HepG2 (cell line): ENCODE measurements around the gene ING5. TPM values are rescaled to one million over a fixed set of nuclear protein-coding genes. Genes with fewer than 3 reads are reported as not detected.

Experiments used
- AKAP8 ChIP-seq: sonication (generic); formaldehyde crosslinking; IDR thresholded peaks from 2 replicates; pipeline ENCODE4 v1.5.1; 2020; ENCODE audit warnings: mild to moderate bottlenecking, missing genetic modification reagents
- E2F2 ChIP-seq: sonication (generic); formaldehyde crosslinking; IDR thresholded peaks from 2 replicates; pipeline ENCODE4 v1.4.0; 2020; ENCODE audit warnings: missing genetic modification reagents, borderline replicate concordance
- EED ChIP-seq: sonication (generic); formaldehyde crosslinking; IDR thresholded peaks from 2 replicates; pipeline ENCODE4 v1.5.0; 2020; ENCODE audit warnings: mild to moderate bottlenecking, missing genetic modification reagents
- ETS1 ChIP-seq: sonication (generic); formaldehyde crosslinking; IDR thresholded peaks from 2 replicates; pipeline ENCODE4 v1.4.0; 2020; ENCODE audit warnings: missing genetic modification reagents
- HINFP ChIP-seq: sonication (generic); formaldehyde crosslinking; IDR thresholded peaks from 2 replicates; pipeline ENCODE4 v1.4.0; 2020; ENCODE audit warnings: low read depth, mild to moderate bottlenecking, missing genetic modification reagents
- HNRNPH1 ChIP-seq: fragments of 200-400 bp; formaldehyde crosslinking; optimal IDR thresholded peaks from 2 replicates; pipeline ENCODE3; 2017; ENCODE audit warnings: mild to moderate bottlenecking, low read depth, low read length
- MAZ ChIP-seq, 2 experiments: sonication (generic) in 1 of 2; formaldehyde crosslinking in 1 of 2; IDR thresholded peaks; 2 replicates each; pipeline versions ENCODE4 v1.5.0 to v1.6.1; 2012 to 2020; ENCODE audit warnings: low read depth in 2 of 2, mild to moderate bottlenecking in 2 of 2, borderline replicate concordance in 1 of 2, improper control_type of control experiment in 1 of 2, low read length in 1 of 2, missing genetic modification reagents in 1 of 2, moderate library complexity in 1 of 2
- PHF8 ChIP-seq: sonication (generic); formaldehyde crosslinking; IDR thresholded peaks from 2 replicates; pipeline ENCODE4 v1.5.0; 2020; ENCODE audit warnings: missing genetic modification reagents
- POLR2AphosphoS5 ChIP-seq: IDR thresholded peaks from 2 replicates; pipeline ENCODE4 v1.6.1; 2012; ENCODE audit warnings: low read depth, low read length
- RARA ChIP-seq: IDR thresholded peaks from 2 replicates; pipeline ENCODE4 v1.6.1; 2016; ENCODE audit warnings: missing genetic modification reagents, missing compliant biosample characterization
- SMAD9 ChIP-seq: sonication (generic); formaldehyde crosslinking; IDR thresholded peaks from 2 replicates; pipeline ENCODE4 v1.5.1; 2020; ENCODE audit warnings: mild to moderate bottlenecking, missing genetic modification reagents
- SMYD3 ChIP-seq: sonication (generic); formaldehyde crosslinking; IDR thresholded peaks from 2 replicates; pipeline ENCODE4 v1.8.1; 2023; ENCODE audit warnings: mild to moderate bottlenecking, missing genetic modification reagents
- STAT5B ChIP-seq: sonication (generic); formaldehyde crosslinking; IDR thresholded peaks from 2 replicates; pipeline ENCODE4 v1.4.0; 2020; ENCODE audit warnings: missing genetic modification reagents
- YY1 ChIP-seq: IDR thresholded peaks from 2 replicates; pipeline ENCODE4 v1.6.1; 2011; ENCODE audit warnings: low read length, low read depth, moderate library complexity, mild to moderate bottlenecking; ENCODE audit not compliant: insufficient read depth, insufficient replicate concordance
- ZC3H4 ChIP-seq: sonication (generic); formaldehyde crosslinking; IDR thresholded peaks from 2 replicates; pipeline ENCODE4 v1.4.0; 2020; ENCODE audit warnings: missing genetic modification reagents, borderline replicate concordance
- ZNF329 ChIP-seq: sonication (generic); formaldehyde crosslinking; IDR thresholded peaks from 2 replicates; pipeline ENCODE4 v1.9.0; 2021; ENCODE audit warnings: low read depth, mild to moderate bottlenecking, missing genetic modification reagents
- ZNF557 ChIP-seq: sonication (generic); formaldehyde crosslinking; IDR thresholded peaks from 2 replicates; pipeline ENCODE4 v1.4.0; 2020; ENCODE audit warnings: missing genetic modification reagents
- ZNF605 ChIP-seq: sonication (generic); formaldehyde crosslinking; IDR thresholded peaks from 2 replicates; pipeline ENCODE4 v1.8.0; 2022; ENCODE audit warnings: mild to moderate bottlenecking, missing genetic modification reagents
- ZNF619 ChIP-seq: sonication (generic); formaldehyde crosslinking; IDR thresholded peaks from 2 replicates; pipeline ENCODE4 v1.4.0; 2020; ENCODE audit warnings: mild to moderate bottlenecking, missing genetic modification reagents
- ZNF883 ChIP-seq: sonication (generic); formaldehyde crosslinking; IDR thresholded peaks from 2 replicates; pipeline ENCODE4 v1.5.1; 2020; ENCODE audit warnings: mild to moderate bottlenecking, missing genetic modification reagents; ENCODE audit errors: not compliant biosample characterization
- polyA plus RNA-seq, 8 experiments: library from polyadenylated mRNA; depleted of rRNA in 3 of 8; stranded (reverse) in 7 of 8; unstranded in 1 of 8; fragments of >200 nt; fragmentation: Illumina TruSeq in 4 of 8; extraction: Trizol in 4 of 8; gene quantifications; 2 replicates each; pipeline versions ENCODE4 v1.2.1 to v1.2.3, GENCODE V29; 2011 to 2016; ENCODE audit warnings: low read depth in 4 of 8, missing spikeins in 1 of 8, mixed read lengths in 1 of 8; ENCODE audit not compliant: insufficient read depth in 1 of 8
- total RNA-seq, 5 experiments: library from RNA; depleted of rRNA; stranded (reverse); fragments of >200 nt; fragmentation: Illumina TruSeq; extraction: Trizol; gene quantifications; 2 replicates each; pipeline ENCODE4 v1.2.3, GENCODE V29; 2016; ENCODE audit warnings: low read depth in 1 of 5
- TF ChIP-seq, protein P1 (sequence below): sonication (generic); formaldehyde crosslinking; IDR thresholded peaks from 2 replicates; pipeline ENCODE4 v1.5.0; 2020; ENCODE audit warnings: missing genetic modification reagents, mild to moderate bottlenecking, borderline replicate concordance
- TF ChIP-seq, protein P2 (sequence below): sonication (generic); formaldehyde crosslinking; IDR thresholded peaks from 2 replicates; pipeline ENCODE4 v1.4.0; 2020; ENCODE audit warnings: mild to moderate bottlenecking, low read depth, missing genetic modification reagents
- TF ChIP-seq, protein P3 (sequence below): sonication (generic); formaldehyde crosslinking; IDR thresholded peaks from 2 replicates; pipeline ENCODE4 v1.4.0; 2020; ENCODE audit warnings: mild to moderate bottlenecking, missing genetic modification reagents

Gene ING5
- total and polyA plus RNA-seq, 2 of the 13 experiments (the other 11 are each of a cell fraction or from before 2014, with no cell fraction given) = 61.9 to 71.9 TPM

DNA sequence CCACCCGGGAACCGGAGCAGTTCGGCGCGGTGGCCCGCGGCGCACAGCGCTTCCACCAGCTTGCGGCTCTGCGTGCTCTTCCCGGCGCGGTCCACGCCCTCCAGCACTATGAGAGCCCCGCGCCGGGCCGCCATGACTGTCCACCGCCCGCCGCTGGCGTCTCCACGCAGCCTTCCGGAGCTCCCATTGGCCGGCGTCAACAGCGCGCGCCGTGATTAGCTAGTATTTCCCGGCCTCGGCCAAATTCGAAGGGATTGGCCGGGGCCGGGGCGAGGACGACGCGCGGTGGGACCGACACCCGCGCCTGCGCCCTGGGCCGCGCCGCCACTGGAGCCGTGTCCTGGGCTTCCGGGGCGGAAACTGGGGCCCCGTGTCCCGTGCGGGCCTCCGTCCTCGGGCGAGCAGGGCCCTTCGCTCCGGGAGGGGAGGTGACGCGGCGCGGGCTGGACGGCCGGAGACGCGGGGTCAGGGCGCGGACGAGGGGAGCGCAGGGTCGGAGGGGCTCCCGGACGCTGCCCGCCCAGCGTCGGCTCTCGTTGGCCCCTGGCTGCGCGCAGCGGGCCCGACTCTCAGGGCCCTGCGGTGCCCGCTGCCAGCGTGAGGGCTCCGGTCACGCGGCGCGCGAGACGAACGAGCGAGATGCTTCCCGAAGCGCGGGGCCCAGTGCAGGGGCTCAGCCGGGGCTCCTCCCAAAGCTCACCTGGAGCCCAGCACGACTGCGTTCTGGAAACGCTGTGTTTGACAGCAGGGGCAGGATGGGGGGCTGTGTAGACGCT lies 15.0 kb upstream of the ING5 start, which contains the start of gene DTYMK (continued):
- TF ChIP-seq, protein P1, sequence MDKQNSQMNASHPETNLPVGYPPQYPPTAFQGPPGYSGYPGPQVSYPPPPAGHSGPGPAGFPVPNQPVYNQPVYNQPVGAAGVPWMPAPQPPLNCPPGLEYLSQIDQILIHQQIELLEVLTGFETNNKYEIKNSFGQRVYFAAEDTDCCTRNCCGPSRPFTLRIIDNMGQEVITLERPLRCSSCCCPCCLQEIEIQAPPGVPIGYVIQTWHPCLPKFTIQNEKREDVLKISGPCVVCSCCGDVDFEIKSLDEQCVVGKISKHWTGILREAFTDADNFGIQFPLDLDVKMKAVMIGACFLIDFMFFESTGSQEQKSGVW (CRISPR knock-in tag) = peak; percentile 74; the same call in 1 of the 2 replicates
- TF ChIP-seq ZNF883 (CRISPR knock-in tag) = peak; percentile 76
- peak; percentile 21; the same call in 1 of the 2 replicates for TF ChIP-seq STAT5B
- peak; percentile 56; the same call in 1 of the 2 replicates for TF ChIP-seq AKAP8 (CRISPR knock-in tag)
- TF ChIP-seq ZNF605 (CRISPR knock-in tag) = no peak
- TF ChIP-seq YY1 = peak; percentile 97
- TF ChIP-seq EED (CRISPR knock-in tag) = peak; percentile 61; the same call in 1 of the 2 replicates
- TF ChIP-seq MAZ (IDR thresholded peaks at IDR 0.05; ENCODE audit: borderline replicate concordance, low read depth, low read length) = peak; percentile 80
- TF ChIP-seq MAZ (CRISPR knock-in tag; IDR thresholded peaks at IDR 0.05; ENCODE audit: low read depth) = peak; percentile 97
- TF ChIP-seq ZNF329 (CRISPR knock-in tag) = peak; percentile 86; the same call in 1 of the 2 replicates
- peak; percentile 81 for TF ChIP-seq SMYD3 (CRISPR knock-in tag)
- TF ChIP-seq HNRNPH1 = peak; percentile 4
- no peak for TF ChIP-seq ZC3H4 (CRISPR knock-in tag)
- peak; percentile 87 for TF ChIP-seq PHF8 (CRISPR knock-in tag)
- no peak; the same call in 1 of the 2 replicates for TF ChIP-seq ZNF557 (CRISPR knock-in tag)
- TF ChIP-seq ZNF619 (CRISPR knock-in tag) = peak; percentile 77
- peak; percentile 27; the same call in 1 of the 2 replicates for TF ChIP-seq SMAD9
- TF ChIP-seq HINFP (CRISPR knock-in tag) = peak; percentile 65; the same call in 1 of the 2 replicates
- peak; percentile 15; the same call in 1 of the 2 replicates for TF ChIP-seq E2F2
- TF ChIP-seq, protein P2, sequence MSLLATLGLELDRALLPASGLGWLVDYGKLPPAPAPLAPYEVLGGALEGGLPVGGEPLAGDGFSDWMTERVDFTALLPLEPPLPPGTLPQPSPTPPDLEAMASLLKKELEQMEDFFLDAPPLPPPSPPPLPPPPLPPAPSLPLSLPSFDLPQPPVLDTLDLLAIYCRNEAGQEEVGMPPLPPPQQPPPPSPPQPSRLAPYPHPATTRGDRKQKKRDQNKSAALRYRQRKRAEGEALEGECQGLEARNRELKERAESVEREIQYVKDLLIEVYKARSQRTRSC (CRISPR knock-in tag) = 0 out of 2 replicates have a peak, but pooled peaks have one; percentile 38
- TF ChIP-seq, protein P3, sequence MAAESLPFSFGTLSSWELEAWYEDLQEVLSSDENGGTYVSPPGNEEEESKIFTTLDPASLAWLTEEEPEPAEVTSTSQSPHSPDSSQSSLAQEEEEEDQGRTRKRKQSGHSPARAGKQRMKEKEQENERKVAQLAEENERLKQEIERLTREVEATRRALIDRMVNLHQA (CRISPR knock-in tag) = 0 out of 2 replicates have a peak, but pooled peaks have one; percentile 49
- TF ChIP-seq ETS1 (CRISPR knock-in tag) = peak; percentile 89; the same call in 1 of the 2 replicates
- peak; percentile 84 for TF ChIP-seq POLR2AphosphoS5
- TF ChIP-seq RARA = 0 out of 2 replicates have a peak, but pooled peaks have one; percentile 33
